HepG2 (cell line): ENCODE measurements around the gene COBLL1. TPM values are rescaled to one million over a fixed set of nuclear protein-coding genes. Genes with fewer than 3 reads are reported as not detected.

Source experiments
- ETS1 ChIP-seq: sonication (generic); formaldehyde crosslinking; IDR thresholded peaks from 2 replicates; pipeline ENCODE4 v1.4.0; 2020; ENCODE audit warnings: missing genetic modification reagents
- FLYWCH1 ChIP-seq: sonication (generic); formaldehyde crosslinking; IDR thresholded peaks from 2 replicates; pipeline ENCODE4 v1.8.1; 2023; ENCODE audit warnings: mild to moderate bottlenecking, missing genetic modification reagents
- GATAD1 ChIP-seq: IDR thresholded peaks from 2 replicates; pipeline ENCODE4 v1.6.1; 2016; ENCODE audit warnings: missing genetic modification reagents, missing compliant biosample characterization
- HHEX ChIP-seq: IDR thresholded peaks from 2 replicates; pipeline ENCODE4 v1.6.1; 2016; ENCODE audit warnings: control low read depth
- HNF4G ChIP-seq, 2 experiments: sonication (generic) in 1 of 2; formaldehyde crosslinking in 1 of 2; IDR thresholded peaks; 2 replicates each; pipeline versions ENCODE4 v1.4.0 to v1.6.1; 2011 to 2020; ENCODE audit warnings: borderline replicate concordance in 2 of 2, low read depth in 2 of 2, mild to moderate bottlenecking in 2 of 2, low read length in 1 of 2, missing genetic modification reagents in 1 of 2, moderate library complexity in 1 of 2
- PAF1 ChIP-seq: IDR thresholded peaks from 2 replicates; pipeline ENCODE4 v1.6.1; 2016; ENCODE audit warnings: missing genetic modification reagents, missing compliant biosample characterization
- POLR2AphosphoS2 ChIP-seq: IDR thresholded peaks from 2 replicates; pipeline ENCODE4 v1.6.1; 2011; ENCODE audit warnings: low read depth, low read length, improper control_type of control experiment
- RFX5 ChIP-seq: IDR thresholded peaks from 2 replicates; pipeline ENCODE4 v1.6.1; 2011; ENCODE audit warnings: low read depth, low read length, improper control_type of control experiment
- SOX5 ChIP-seq: IDR thresholded peaks from 2 replicates; pipeline ENCODE4 v1.6.1; 2016; ENCODE audit warnings: borderline replicate concordance
- TARDBP ChIP-seq: sonication (generic); formaldehyde crosslinking; IDR thresholded peaks from 2 replicates; pipeline ENCODE4 v1.8.0; 2022; ENCODE audit warnings: mild to moderate bottlenecking, missing genetic modification reagents
- TFE3 ChIP-seq: IDR thresholded peaks from 2 replicates; pipeline ENCODE4 v1.6.1; 2016
- TMF1 ChIP-seq: sonication (generic); formaldehyde crosslinking; IDR thresholded peaks from 2 replicates; pipeline ENCODE4 v1.8.1; 2022; ENCODE audit warnings: low read depth, missing genetic modification reagents
- USF2 ChIP-seq, 2 experiments: sonication (generic) in 1 of 2; formaldehyde crosslinking in 1 of 2; IDR thresholded peaks; 2 replicates each; pipeline versions ENCODE4 v1.5.1 to v1.6.1; 2011 to 2020; ENCODE audit warnings: borderline replicate concordance in 1 of 2, low read depth in 1 of 2, low read length in 1 of 2, mild to moderate bottlenecking in 1 of 2, missing genetic modification reagents in 1 of 2, moderate library complexity in 1 of 2
- ZNF12 ChIP-seq: sonication (generic); formaldehyde crosslinking; IDR thresholded peaks from 2 replicates; pipeline ENCODE4 v1.5.0; 2020; ENCODE audit warnings: missing genetic modification reagents
- ZNF234 ChIP-seq: sonication (generic); formaldehyde crosslinking; conservative IDR thresholded peaks from 2 replicates; pipeline ENCODE4 v1.5.1; 2020; ENCODE audit warnings: mild to moderate bottlenecking, missing genetic modification reagents
- ZNF33A ChIP-seq: sonication (generic); formaldehyde crosslinking; IDR thresholded peaks from 2 replicates; pipeline ENCODE4 v1.5.1; 2020; ENCODE audit warnings: missing genetic modification reagents, mild to moderate bottlenecking, moderate library complexity, borderline replicate concordance
- ZNF414 ChIP-seq: sonication (generic); formaldehyde crosslinking; IDR thresholded peaks from 2 replicates; pipeline ENCODE4 v1.5.0; 2020; ENCODE audit warnings: missing genetic modification reagents
- ZNF672 ChIP-seq: sonication (generic); formaldehyde crosslinking; IDR thresholded peaks from 2 replicates; pipeline ENCODE4 v1.8.1; 2022; ENCODE audit warnings: missing genetic modification reagents
- ZNF687 ChIP-seq: sonication (generic); formaldehyde crosslinking; IDR thresholded peaks from 2 replicates; pipeline ENCODE4 v1.5.1; 2020; ENCODE audit warnings: mild to moderate bottlenecking, missing genetic modification reagents, moderate library complexity
- ZSCAN29 ChIP-seq: sonication (generic); formaldehyde crosslinking; conservative IDR thresholded peaks from 2 replicates; pipeline ENCODE4 v1.4.0; 2020; ENCODE audit warnings: mild to moderate bottlenecking, missing genetic modification reagents
- polyA plus RNA-seq, 8 experiments: library from polyadenylated mRNA; depleted of rRNA in 3 of 8; stranded (reverse) in 7 of 8; unstranded in 1 of 8; fragments of >200 nt; fragmentation: Illumina TruSeq in 4 of 8; extraction: Trizol in 4 of 8; gene quantifications; 2 replicates each; pipeline versions ENCODE4 v1.2.1 to v1.2.3, GENCODE V29; 2011 to 2016; ENCODE audit warnings: low read depth in 4 of 8, missing spikeins in 1 of 8, mixed read lengths in 1 of 8; ENCODE audit not compliant: insufficient read depth in 1 of 8
- total RNA-seq, 5 experiments: library from RNA; depleted of rRNA; stranded (reverse); fragments of >200 nt; fragmentation: Illumina TruSeq; extraction: Trizol; gene quantifications; 2 replicates each; pipeline ENCODE4 v1.2.3, GENCODE V29; 2016; ENCODE audit warnings: low read depth in 1 of 5

COBLL1 gene
- total and polyA plus RNA-seq, 2 of the 13 experiments (the other 11 are each of a cell fraction or from before 2014, with no cell fraction given), result 32.6 to 86.8 TPM

GRCh38 chr2:164742738-164743317 is 98.8 kb downstream of the COBLL1 start (continued):
- TF ChIP-seq PAF1 (CRISPR knock-in tag) (no peak), ZNF672 (CRISPR knock-in tag) (no peak), HNF4G (IDR thresholded peaks at IDR 0.05; ENCODE audit: borderline replicate concordance, low read depth, low read length) (peak; percentile 98), HNF4G (CRISPR knock-in tag; IDR thresholded peaks at IDR 0.05; ENCODE audit: borderline replicate concordance, low read depth) (no peak; the same call in 1 of the 2 replicates), TFE3 (peak; percentile 69), ZNF33A (CRISPR knock-in tag) (no peak), TARDBP (CRISPR knock-in tag) (peak; percentile 54; the same call in 1 of the 2 replicates), ETS1 (CRISPR knock-in tag) (no peak), ZNF414 (0 out of 2 replicates have a peak, but pooled peaks have one; percentile 26), USF2 (IDR thresholded peaks at IDR 0.05; ENCODE audit: low read depth, low read length) (no peak), USF2 (CRISPR knock-in tag; IDR thresholded peaks at IDR 0.05; ENCODE audit: borderline replicate concordance) (no peak), RFX5 (no peak), ZSCAN29 (CRISPR knock-in tag) (peak; percentile 63; the same call in 1 of the 2 replicates), ZNF234 (no peak), FLYWCH1 (CRISPR knock-in tag) (no peak), HHEX (CRISPR knock-in tag) (peak; percentile 38; the same call in 1 of the 2 replicates), SOX5 (CRISPR knock-in tag) (peak; percentile 90; the same call in 1 of the 2 replicates), TMF1 (CRISPR knock-in tag) (no peak), GATAD1 (CRISPR knock-in tag) (peak; percentile 71), ZNF12 (CRISPR knock-in tag) (peak; percentile 81), ZNF687 (CRISPR knock-in tag) (no peak), POLR2AphosphoS2 (no peak)
